Ishikawa (cell line): ENCODE data around the gene ZMYND19.

Source experiments
- CEBPB ChIP-seq: IDR thresholded peaks from 2 replicates; pipeline ENCODE4 v1.6.1; 2012
- EGR1 ChIP-seq: IDR thresholded peaks from 2 replicates; pipeline ENCODE4 v1.6.1; 2012
- EP300 ChIP-seq: IDR thresholded peaks from 2 replicates; pipeline ENCODE4 v1.6.1; 2012; ENCODE audit warnings: borderline replicate concordance
- FOXM1 ChIP-seq: IDR thresholded peaks from 2 replicates; pipeline ENCODE4 v1.6.1; 2012; ENCODE audit warnings: low read depth, borderline replicate concordance
- NFIC ChIP-seq: IDR thresholded peaks from 2 replicates; pipeline ENCODE4 v1.6.1; 2012
- RAD21 ChIP-seq: IDR thresholded peaks from 2 replicates; pipeline ENCODE4 v1.6.1; 2012; ENCODE audit warnings: low read depth
- TAF1 ChIP-seq: IDR thresholded peaks from 2 replicates; pipeline ENCODE4 v1.6.1; 2012; ENCODE audit warnings: low read depth, mild to moderate bottlenecking
- TCF12 ChIP-seq: IDR thresholded peaks from 2 replicates; pipeline ENCODE4 v1.6.1; 2012; ENCODE audit warnings: low read depth
- TEAD4 ChIP-seq: IDR thresholded peaks from 2 replicates; pipeline ENCODE4 v1.6.1; 2012
- YY1 ChIP-seq: IDR thresholded peaks from 2 replicates; pipeline ENCODE4 v1.6.1; 2012; ENCODE audit warnings: low read depth
- ZBTB7A ChIP-seq: IDR thresholded peaks from 2 replicates; pipeline ENCODE4 v1.6.1; 2012; ENCODE audit warnings: low read depth
- TF ChIP-seq, protein P1 (sequence below): IDR thresholded peaks from 2 replicates; pipeline ENCODE4 v1.6.1; 2012
- TF ChIP-seq, protein P2 (sequence below): IDR thresholded peaks from 2 replicates; pipeline ENCODE4 v1.6.1; 2012; ENCODE audit warnings: low read depth, mild to moderate bottlenecking
- TF ChIP-seq, protein P3 (sequence below): IDR thresholded peaks from 2 replicates; pipeline ENCODE4 v1.6.1; 2012

DNA sequence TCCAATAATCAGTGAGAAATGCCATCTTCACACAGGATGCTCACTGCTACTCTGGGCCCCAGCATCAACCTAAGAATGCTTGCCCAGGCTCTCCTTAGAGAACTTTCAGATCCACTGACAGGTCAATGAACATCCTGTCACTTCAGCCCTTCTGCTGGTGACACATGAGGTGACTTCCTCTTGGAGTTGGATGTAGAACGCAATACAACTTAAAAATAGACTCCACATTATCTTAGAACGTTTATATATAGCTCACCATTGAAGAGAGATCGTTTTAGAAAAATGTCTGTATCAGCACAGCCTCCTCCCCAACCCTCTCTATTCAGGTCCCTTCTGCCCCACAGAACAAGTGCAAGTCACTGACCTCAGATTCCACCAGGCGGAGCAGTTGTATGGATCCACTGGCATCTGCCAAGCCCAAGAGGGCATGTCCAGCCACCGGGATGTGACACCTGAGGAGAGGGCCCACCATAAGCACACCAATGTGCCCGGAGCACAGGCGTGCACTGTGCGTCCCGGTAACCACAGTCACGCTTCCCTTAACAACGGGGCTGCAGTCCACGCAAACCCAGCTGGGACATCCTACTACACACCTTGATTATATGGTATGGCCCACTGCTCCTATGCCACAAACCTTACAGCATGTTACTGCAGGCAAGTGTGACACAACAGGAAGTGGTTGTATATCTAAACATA lies 14.4 kb downstream of the ZMYND19 start:
- TF ChIP-seq TCF12 (no peak), RAD21 (no peak), FOXM1 (no peak), EGR1 (no peak), CEBPB (no peak), ZBTB7A (no peak), TAF1 (no peak), YY1 (no peak), EP300 (no peak), NFIC (no peak), TEAD4 (no peak)
- TF ChIP-seq, protein P1, sequence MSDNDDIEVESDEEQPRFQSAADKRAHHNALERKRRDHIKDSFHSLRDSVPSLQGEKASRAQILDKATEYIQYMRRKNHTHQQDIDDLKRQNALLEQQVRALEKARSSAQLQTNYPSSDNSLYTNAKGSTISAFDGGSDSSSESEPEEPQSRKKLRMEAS, result no peak
- TF ChIP-seq, protein P2, sequence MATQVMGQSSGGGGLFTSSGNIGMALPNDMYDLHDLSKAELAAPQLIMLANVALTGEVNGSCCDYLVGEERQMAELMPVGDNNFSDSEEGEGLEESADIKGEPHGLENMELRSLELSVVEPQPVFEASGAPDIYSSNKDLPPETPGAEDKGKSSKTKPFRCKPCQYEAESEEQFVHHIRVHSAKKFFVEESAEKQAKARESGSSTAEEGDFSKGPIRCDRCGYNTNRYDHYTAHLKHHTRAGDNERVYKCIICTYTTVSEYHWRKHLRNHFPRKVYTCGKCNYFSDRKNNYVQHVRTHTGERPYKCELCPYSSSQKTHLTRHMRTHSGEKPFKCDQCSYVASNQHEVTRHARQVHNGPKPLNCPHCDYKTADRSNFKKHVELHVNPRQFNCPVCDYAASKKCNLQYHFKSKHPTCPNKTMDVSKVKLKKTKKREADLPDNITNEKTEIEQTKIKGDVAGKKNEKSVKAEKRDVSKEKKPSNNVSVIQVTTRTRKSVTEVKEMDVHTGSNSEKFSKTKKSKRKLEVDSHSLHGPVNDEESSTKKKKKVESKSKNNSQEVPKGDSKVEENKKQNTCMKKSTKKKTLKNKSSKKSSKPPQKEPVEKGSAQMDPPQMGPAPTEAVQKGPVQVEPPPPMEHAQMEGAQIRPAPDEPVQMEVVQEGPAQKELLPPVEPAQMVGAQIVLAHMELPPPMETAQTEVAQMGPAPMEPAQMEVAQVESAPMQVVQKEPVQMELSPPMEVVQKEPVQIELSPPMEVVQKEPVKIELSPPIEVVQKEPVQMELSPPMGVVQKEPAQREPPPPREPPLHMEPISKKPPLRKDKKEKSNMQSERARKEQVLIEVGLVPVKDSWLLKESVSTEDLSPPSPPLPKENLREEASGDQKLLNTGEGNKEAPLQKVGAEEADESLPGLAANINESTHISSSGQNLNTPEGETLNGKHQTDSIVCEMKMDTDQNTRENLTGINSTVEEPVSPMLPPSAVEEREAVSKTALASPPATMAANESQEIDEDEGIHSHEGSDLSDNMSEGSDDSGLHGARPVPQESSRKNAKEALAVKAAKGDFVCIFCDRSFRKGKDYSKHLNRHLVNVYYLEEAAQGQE, result no peak
- TF ChIP-seq, protein P3, sequence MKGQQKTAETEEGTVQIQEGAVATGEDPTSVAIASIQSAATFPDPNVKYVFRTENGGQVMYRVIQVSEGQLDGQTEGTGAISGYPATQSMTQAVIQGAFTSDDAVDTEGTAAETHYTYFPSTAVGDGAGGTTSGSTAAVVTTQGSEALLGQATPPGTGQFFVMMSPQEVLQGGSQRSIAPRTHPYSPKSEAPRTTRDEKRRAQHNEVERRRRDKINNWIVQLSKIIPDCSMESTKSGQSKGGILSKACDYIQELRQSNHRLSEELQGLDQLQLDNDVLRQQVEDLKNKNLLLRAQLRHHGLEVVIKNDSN, result no peak
